ENCODE data around the gene METTL8. TPM values are rescaled to one million over a fixed set of nuclear protein-coding genes. Genes with fewer than 3 reads are reported as not detected.
"Not testable (repeated sequence)": the region's sequence is repeated elsewhere in the genome, so short reads cannot be mapped to it uniquely, and the experiment has no call there.

Gene METTL8
- total and polyA plus RNA-seq, 3 donors from 2014 or later: 21.7 to 34.3 (median 24.3) TPM

- WGBS, 2 donors: 95 to 96% methylated on average over 2 of the region's 2 CpGs
- intact Hi-C loops (cut with DNase I; ENCODE audit: low total_unique reads): no loop called here
- Histone ChIP-seq H3K36me3 (ENCODE audit: low read depth, missing control alignments) (no peaks in the 10 kb centered on the region), H3K9me3 (no peaks in the 10 kb centered on the region), H3K27ac (no peak overlapping the region), H3K4me1 (no peaks in the 10 kb centered on the region), H3K4me3 (no peak overlapping the region), H3K27me3 (no peaks in the 10 kb centered on the region)
- no peak for DNase-seq
- TF ChIP-seq POLR2A (IDR thresholded peaks at IDR 0.05): no peak
- TF ChIP-seq CTCF (IDR thresholded peaks at IDR 0.05): no peak
These were observed 14.5 kb downstream of the METTL8 start for GRCh38 chr2:171419333-171419732.

- Histone ChIP-seq H3K9me3 (no peaks in the 10 kb centered on the region), H3K36me3 (ENCODE audit: low read depth, missing control alignments) (no peaks in the 10 kb centered on the region), H3K27me3 (no peaks in the 10 kb centered on the region), H3K4me1 (no peaks in the 10 kb centered on the region), H3K27ac (no peak overlapping the region), H3K4me3 (no peak overlapping the region)
- DNase-seq: peak; percentile 96
- 40 to 46% methylated on average over 7 of the region's 7 CpGs for WGBS, 2 donors
- TF ChIP-seq POLR2A (IDR thresholded peaks at IDR 0.05): no peak
- TF ChIP-seq CTCF (IDR thresholded peaks at IDR 0.05): peak; percentile 72 to 88 (median 78)
- intact Hi-C loops (cut with DNase I; ENCODE audit: low total_unique reads): no loop called here
These were observed 17.5 kb downstream of the METTL8 start for GRCh38 chr2:171416009-171416926.

- intact Hi-C loops (cut with DNase I; ENCODE audit: low total_unique reads): loop anchor here (5.0 kb wide), 1 partner anchor 442 kb away; no protein-coding TSS in a partner anchor
These were observed 19.1 kb downstream of the METTL8 start for GRCh38 chr2:171414645-171415044.

GRCh38 chr2:171412571-171413175 is 21.1 kb downstream of the METTL8 start:
- WGBS, 2 donors: 65 to 75% methylated on average over 2 of the region's 2 CpGs
- intact Hi-C loops (cut with DNase I; ENCODE audit: low total_unique reads): loop anchor here (5.0 kb wide), 1 partner anchor 440 kb away; no protein-coding TSS in a partner anchor
- TF ChIP-seq POLR2A (IDR thresholded peaks at IDR 0.05) (no peak), CTCF (IDR thresholded peaks at IDR 0.05) (no peak)

More at GRCh38 chr2:171414645-171415044, 19.1 kb downstream of the METTL8 start:
- H3K36me3 ChIP-seq (ENCODE audit: low read depth, missing control alignments); H3K27ac ChIP-seq; H3K9me3 ChIP-seq; DNase-seq; H3K4me3 ChIP-seq; H3K4me1 ChIP-seq; H3K27me3 ChIP-seq: not testable (repeated sequence)
- WGBS, 2 donors: 75 to 79% methylated on average over 4 of the region's 4 CpGs

GRCh38 chr2:171411791-171412483 is 21.9 kb downstream of the METTL8 start:
- Histone ChIP-seq H3K27ac (no peak overlapping the region), H3K4me3 (no peak overlapping the region), H3K27me3 (no peaks in the 10 kb centered on the region), H3K36me3 (ENCODE audit: low read depth, missing control alignments) (no peaks in the 10 kb centered on the region), H3K4me1 (no peaks in the 10 kb centered on the region), H3K9me3 (no peaks in the 10 kb centered on the region)
- TF ChIP-seq POLR2A (IDR thresholded peaks at IDR 0.05) (no peak), CTCF (IDR thresholded peaks at IDR 0.05) (no peak)
- WGBS, 2 donors: 98% methylated on average over 2 of the region's 2 CpGs
- intact Hi-C loops (cut with DNase I; ENCODE audit: low total_unique reads): loop anchor here (5.0 kb wide), 1 partner anchor 440 kb away; no protein-coding TSS in a partner anchor
- no peak for DNase-seq

More at GRCh38 chr2:171412571-171413175, 21.1 kb downstream of the METTL8 start:
- Histone ChIP-seq H3K4me1 (no peaks in the 10 kb centered on the region), H3K27ac (no peak overlapping the region), H3K4me3 (no peak overlapping the region), H3K36me3 (ENCODE audit: low read depth, missing control alignments) (no peaks in the 10 kb centered on the region), H3K27me3 (no peaks in the 10 kb centered on the region), H3K9me3 (no peaks in the 10 kb centered on the region)
- no peak for DNase-seq
